Kidney epithelial cell (primary cell): Measurements from ENCODE around the gene AGBL1. TPM values are rescaled to one million over a fixed set of nuclear protein-coding genes. Genes with fewer than 3 reads are reported as not detected.

ENCODE experiments used
- DNase-seq: peaks from one replicate; pipeline ENCODE4 v3.0.0-alpha.2; 2010; ENCODE audit warnings: low read depth
- H3K27me3 ChIP-seq: 2 replicates; pipeline ENCODE4 v1.6.0; 2011; ENCODE audit warnings: low read length; ENCODE audit not compliant: control insufficient read depth, insufficient read depth
- H3K36me3 ChIP-seq: 2 replicates; pipeline ENCODE4 v1.5.1; 2011; ENCODE audit warnings: low read length; ENCODE audit not compliant: control insufficient read depth, insufficient read depth
- H3K4me3 ChIP-seq: 2 replicates; pipeline ENCODE4 v1.5.1; 2011; ENCODE audit warnings: low read depth, mild to moderate bottlenecking, control low read depth, low read length
- total RNA-seq: library from RNA; depleted of rRNA; stranded (reverse); fragments of >200 nt; gene quantifications from 2 replicates; pipeline ENCODE4 v1.2.3, GENCODE V29; 2015
- TF ChIP-seq, protein P1 (sequence below): IDR thresholded peaks from 2 replicates; pipeline ENCODE4 v1.5.1; 2011; ENCODE audit warnings: mild to moderate bottlenecking, moderate library complexity, low read length, control low read depth, inconsistent platforms; ENCODE audit not compliant: insufficient read depth, poor library complexity, severe bottlenecking

AGBL1 gene
- total RNA-seq, 1 donor from 2014 or later, result not detected

- Histone ChIP-seq H3K27me3 (no peaks in the 10 kb centered on the region), H3K36me3 (no peaks in the 10 kb centered on the region), H3K4me3 (no peak overlapping the region)
- DNase-seq, result no peak
- TF ChIP-seq, protein P1, sequence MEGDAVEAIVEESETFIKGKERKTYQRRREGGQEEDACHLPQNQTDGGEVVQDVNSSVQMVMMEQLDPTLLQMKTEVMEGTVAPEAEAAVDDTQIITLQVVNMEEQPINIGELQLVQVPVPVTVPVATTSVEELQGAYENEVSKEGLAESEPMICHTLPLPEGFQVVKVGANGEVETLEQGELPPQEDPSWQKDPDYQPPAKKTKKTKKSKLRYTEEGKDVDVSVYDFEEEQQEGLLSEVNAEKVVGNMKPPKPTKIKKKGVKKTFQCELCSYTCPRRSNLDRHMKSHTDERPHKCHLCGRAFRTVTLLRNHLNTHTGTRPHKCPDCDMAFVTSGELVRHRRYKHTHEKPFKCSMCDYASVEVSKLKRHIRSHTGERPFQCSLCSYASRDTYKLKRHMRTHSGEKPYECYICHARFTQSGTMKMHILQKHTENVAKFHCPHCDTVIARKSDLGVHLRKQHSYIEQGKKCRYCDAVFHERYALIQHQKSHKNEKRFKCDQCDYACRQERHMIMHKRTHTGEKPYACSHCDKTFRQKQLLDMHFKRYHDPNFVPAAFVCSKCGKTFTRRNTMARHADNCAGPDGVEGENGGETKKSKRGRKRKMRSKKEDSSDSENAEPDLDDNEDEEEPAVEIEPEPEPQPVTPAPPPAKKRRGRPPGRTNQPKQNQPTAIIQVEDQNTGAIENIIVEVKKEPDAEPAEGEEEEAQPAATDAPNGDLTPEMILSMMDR, result no peak
Observed at GRCh38 chr15:86802244-86802643, 722.6 kb downstream of the AGBL1 start.

DNA sequence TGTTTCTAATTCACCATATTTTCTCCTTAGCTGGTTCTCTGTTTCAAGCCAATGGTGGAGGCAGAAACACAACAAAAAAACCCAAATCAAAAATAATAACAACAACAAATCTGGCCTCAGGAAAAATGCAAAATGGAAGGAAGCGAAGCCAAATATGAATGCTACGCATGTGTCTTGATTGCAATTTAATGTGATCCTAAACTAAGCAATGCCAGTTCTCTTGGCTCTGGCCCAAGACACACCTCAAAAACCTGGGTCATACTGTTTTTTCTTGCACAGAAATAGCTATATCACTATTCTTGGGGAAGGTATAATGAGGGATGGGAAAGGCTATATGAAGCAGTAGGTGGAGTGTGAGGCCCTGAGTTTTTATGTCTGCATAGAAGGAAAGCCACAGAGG is 724.7 kb downstream of the AGBL1 start:
- Histone ChIP-seq H3K4me3 (no peak overlapping the region), H3K36me3 (no peaks in the 10 kb centered on the region), H3K27me3 (no peaks in the 10 kb centered on the region)
- TF ChIP-seq, protein P1, result no peak
- DNase-seq, result no peak

DNA sequence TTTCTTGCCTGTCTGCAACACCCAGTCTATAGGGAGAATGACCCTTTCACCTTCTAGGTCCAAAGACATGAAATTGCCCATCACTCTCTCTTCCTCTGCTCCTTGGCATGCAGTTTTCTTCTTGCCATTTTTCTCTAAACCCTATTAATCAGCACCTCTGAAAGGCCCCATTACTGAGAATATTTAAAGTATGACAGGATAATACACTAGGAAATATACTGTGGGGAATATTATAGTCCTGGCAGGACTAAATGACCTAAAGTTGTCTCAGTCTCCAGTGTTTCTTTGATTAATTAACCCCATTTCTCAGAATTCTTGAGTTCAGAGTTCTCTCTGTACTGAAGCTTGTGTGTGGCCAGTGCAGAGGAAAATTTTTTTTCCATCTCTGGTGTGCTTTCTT is 730.7 kb downstream of the AGBL1 start:
- no peak for DNase-seq

GRCh38 chr15:86813892-86814291 is 734.2 kb downstream of the AGBL1 start:
- DNase-seq, result no peak
- no peaks in the 10 kb centered on the region for H3K36me3 ChIP-seq
- H3K27me3 ChIP-seq, result no peaks in the 10 kb centered on the region
- no peak overlapping the region for H3K4me3 ChIP-seq
- TF ChIP-seq, protein P1, result no peak

More for the DNA sequence above, 730.7 kb downstream of the AGBL1 start:
- TF ChIP-seq, protein P1, result no peak
- H3K27me3 ChIP-seq, result no peaks in the 10 kb centered on the region
- no peaks in the 10 kb centered on the region for H3K36me3 ChIP-seq
- no peak overlapping the region for H3K4me3 ChIP-seq

DNA sequence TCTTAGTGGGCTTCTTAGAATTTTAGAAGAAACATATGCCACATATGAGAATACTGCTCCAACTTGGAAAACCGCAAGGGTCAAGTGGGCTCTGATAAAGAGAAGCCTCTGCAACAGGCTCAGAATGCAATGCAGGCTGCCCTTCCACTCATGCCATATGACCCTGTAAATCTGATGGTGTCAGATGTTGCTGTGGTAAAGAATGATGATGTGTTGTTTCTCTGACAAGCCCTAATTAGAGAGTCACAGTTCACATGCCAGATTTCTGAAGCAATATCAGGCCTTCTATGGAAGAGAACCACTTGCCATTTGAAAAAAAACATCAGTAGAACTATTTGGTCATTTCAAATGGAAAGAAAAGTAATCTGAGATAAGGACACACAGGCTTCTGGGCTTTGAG is 749.6 kb downstream of the AGBL1 start:
- Histone ChIP-seq H3K4me3 (no peak overlapping the region), H3K27me3 (no peaks in the 10 kb centered on the region), H3K36me3 (no peaks in the 10 kb centered on the region)
- no peak for DNase-seq
- TF ChIP-seq, protein P1, result no peak

DNA sequence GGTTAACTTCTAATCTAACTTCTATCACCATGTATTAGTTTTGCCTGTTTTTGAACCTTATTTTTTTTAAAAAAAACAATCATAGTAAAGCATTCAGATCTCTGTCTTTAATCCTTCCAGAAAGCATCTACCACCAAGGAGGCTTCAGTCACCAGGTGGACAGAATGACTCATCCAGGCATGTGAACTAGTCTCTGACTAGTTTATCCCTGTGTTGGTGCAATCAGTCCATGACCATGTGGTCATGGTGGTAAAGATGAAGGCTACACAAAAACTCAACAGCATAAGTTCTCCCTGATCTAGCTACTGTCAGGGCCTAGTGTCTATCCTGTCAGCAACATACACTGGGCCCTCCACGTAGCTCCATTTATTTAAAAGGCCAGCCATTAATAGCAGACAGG is 750.6 kb downstream of the AGBL1 start:
- no peaks in the 10 kb centered on the region for H3K36me3 ChIP-seq
- no peak overlapping the region for H3K4me3 ChIP-seq
- TF ChIP-seq, protein P1, result no peak
- no peak for DNase-seq
- no peaks in the 10 kb centered on the region for H3K27me3 ChIP-seq
